ENCODE data around the gene CATSPER1.

Gene CATSPER1

GRCh38 chr11:66017321-66017720, 9.0 kb downstream of the CATSPER1 start:
- TF ChIP-seq CTCF (IDR thresholded peaks at IDR 0.05; ENCODE audit: borderline replicate concordance, insufficient read depth, low read depth, low read length): no peak
- no peak overlapping the region for H3K4me3 ChIP-seq (ENCODE audit: low read depth, low read length)

GRCh38 chr11:66016793-66017177, 9.5 kb downstream of the CATSPER1 start:
- no peak overlapping the region for H3K4me3 ChIP-seq (ENCODE audit: low read depth, low read length)
- no peak for TF ChIP-seq CTCF (IDR thresholded peaks at IDR 0.05; ENCODE audit: borderline replicate concordance, insufficient read depth, low read depth, low read length)

- H3K4me3 ChIP-seq (ENCODE audit: low read depth, low read length): no peak overlapping the region
Measured at GRCh38 chr11:66015936-66016792, 10.1 kb downstream of the CATSPER1 start.

GRCh38 chr11:66015454-66015881, 10.8 kb downstream of the CATSPER1 start:
- no peak overlapping the region for H3K4me3 ChIP-seq (ENCODE audit: low read depth, low read length)
- TF ChIP-seq CTCF (IDR thresholded peaks at IDR 0.05; ENCODE audit: borderline replicate concordance, insufficient read depth, low read depth, low read length): no peak

More at GRCh38 chr11:66015936-66016792, 10.1 kb downstream of the CATSPER1 start:
- TF ChIP-seq CTCF (IDR thresholded peaks at IDR 0.05; ENCODE audit: borderline replicate concordance, insufficient read depth, low read depth, low read length): no peak

- no peak for TF ChIP-seq CTCF (IDR thresholded peaks at IDR 0.05; ENCODE audit: borderline replicate concordance, insufficient read depth, low read depth, low read length)
- H3K4me3 ChIP-seq (ENCODE audit: low read depth, low read length): no peak overlapping the region
Measured at GRCh38 chr11:66014804-66015453, 11.3 kb downstream of the CATSPER1 start.

GRCh38 chr11:66013762-66014100, 12.5 kb downstream of the CATSPER1 start:
- no peak for TF ChIP-seq CTCF (IDR thresholded peaks at IDR 0.05; ENCODE audit: borderline replicate concordance, insufficient read depth, low read depth, low read length)
- no peak overlapping the region for H3K4me3 ChIP-seq (ENCODE audit: low read depth, low read length)
